K562 (cell line): Measurements from ENCODE around the gene CNR2. TPM values are rescaled to one million over a fixed set of nuclear protein-coding genes. Genes with fewer than 3 reads are reported as not detected.

Experiments
- BDP1 ChIP-seq: IDR thresholded peaks from 3 replicates; pipeline ENCODE4 v1.6.1; 2011; ENCODE audit not compliant: insufficient read length, insufficient read depth
- CHCHD3 ChIP-seq: fragments of 250-450 bp; sonication (Bioruptor Pico); IDR thresholded peaks from 2 replicates; pipeline ENCODE4 v2.1.2; 2022; ENCODE audit warnings: mild to moderate bottlenecking
- CHD4 ChIP-seq: fragments of 200-600 bp; sonication (generic); IDR thresholded peaks from 3 replicates; pipeline ENCODE4 v1.6.1; 2012; ENCODE audit warnings: low read depth, mild to moderate bottlenecking, mixed read lengths, low read length, inconsistent platforms; ENCODE audit not compliant: insufficient read depth, insufficient replicate concordance, poor library complexity, severe bottlenecking
- MCM3 ChIP-seq: fragments of 450-650 bp; IDR thresholded peaks from 2 replicates; pipeline ENCODE4 v1.6.1; 2016
- NR2C1 ChIP-seq, 2 experiments: fragments of 450-650 bp; IDR thresholded peaks; 2 replicates each; pipeline ENCODE4 v1.6.1; 2017; ENCODE audit warnings: mild to moderate bottlenecking in 2 of 2, antibody characterized with exemption in 1 of 2, inconsistent platforms in 1 of 2, missing compliant biosample characterization in 1 of 2, missing genetic modification characterization in 1 of 2
- PCBP1 ChIP-seq: fragments of 200-400 bp; formaldehyde crosslinking; IDR thresholded peaks from 2 replicates; pipeline ENCODE4 v1.6.1; 2018; ENCODE audit warnings: mild to moderate bottlenecking, low read depth, low read length; ENCODE audit not compliant: poor library complexity, severe bottlenecking
- POLR2B ChIP-seq: fragments of 450-650 bp; IDR thresholded peaks from 2 replicates; pipeline ENCODE4 v1.6.1; 2018; ENCODE audit warnings: low read depth; ENCODE audit not compliant: partially characterized antibody
- RBM22 ChIP-seq: fragments of 200-400 bp; formaldehyde crosslinking; IDR thresholded peaks from 2 replicates; pipeline ENCODE4 v1.6.1; 2018; ENCODE audit warnings: low read length, low read depth; ENCODE audit not compliant: poor library complexity, severe bottlenecking
- SIX5 ChIP-seq, 2 experiments: IDR thresholded peaks; 2 replicates each; pipeline ENCODE4 v1.6.1; 2011; ENCODE audit warnings: low read length in 2 of 2, borderline replicate concordance in 1 of 2, low read depth in 1 of 2, mild to moderate bottlenecking in 1 of 2, moderate library complexity in 1 of 2; ENCODE audit not compliant: insufficient read depth in 1 of 2
- SMARCE1 ChIP-seq: fragments of 450-650 bp; IDR thresholded peaks from 2 replicates; pipeline ENCODE4 v1.7.1; 2016; ENCODE audit warnings: mild to moderate bottlenecking
- SPI1 ChIP-seq: IDR thresholded peaks from 2 replicates; pipeline ENCODE4 v1.6.1; 2011; ENCODE audit warnings: low read depth, low read length, control low read depth, borderline replicate concordance
- TOE1 ChIP-seq, 2 experiments: fragments of 450-650 bp in 1 of 2; sonication (generic) in 1 of 2; formaldehyde crosslinking in 1 of 2; IDR thresholded peaks; 2 replicates each; pipeline versions ENCODE4 v1.7.1 to v1.8.0; 2016 to 2022; ENCODE audit warnings: borderline replicate concordance in 2 of 2, mild to moderate bottlenecking in 2 of 2, antibody characterized with exemption in 1 of 2, inconsistent platforms in 1 of 2, low read depth in 1 of 2, missing genetic modification reagents in 1 of 2, moderate library complexity in 1 of 2
- ZBTB2 ChIP-seq: fragments of 450-650 bp; IDR thresholded peaks from 2 replicates; pipeline ENCODE4 v1.6.1; 2016; ENCODE audit warnings: antibody characterized with exemption
- ZNF12 ChIP-seq: sonication (generic); formaldehyde crosslinking; IDR thresholded peaks from 2 replicates; pipeline ENCODE4 v1.4.0; 2020; ENCODE audit warnings: mild to moderate bottlenecking, missing genetic modification reagents
- ZNF24 ChIP-seq: fragments of 450-650 bp; IDR thresholded peaks from 2 replicates; pipeline ENCODE4 v1.6.1; 2016
- ZNF644 ChIP-seq: fragments of 200-800 bp; sonication (Bioruptor generic); IDR thresholded peaks from 2 replicates; pipeline ENCODE4 v1.6.1; 2016; ENCODE audit warnings: low read depth, missing genetic modification characterization, missing compliant biosample characterization
- ZNF830 ChIP-seq: fragments of 250-450 bp; sonication (Bioruptor Pico); IDR thresholded peaks from 2 replicates; pipeline ENCODE4 v1.5.0; 2021; ENCODE audit warnings: mild to moderate bottlenecking
- polyA plus RNA-seq, 8 experiments: library from polyadenylated mRNA; depleted of rRNA in 4 of 8; stranded (reverse) in 5 of 8; unstranded in 3 of 8; fragments of >200 nt; fragmentation: Nextera tagmentation in 2 of 8; fragmentation: Illumina TruSeq in 1 of 8; extraction: Ambion mirVana in 2 of 8; extraction: Trizol in 1 of 8; gene quantifications; 2 replicates each; pipeline versions ENCODE4 v1.2.1 to v1.2.3, GENCODE V29; 2011 to 2014; ENCODE audit warnings: inconsistent platforms in 1 of 8, missing spikeins in 1 of 8
- total RNA-seq, 7 experiments: library from RNA; depleted of rRNA in 6 of 7; stranded (reverse); fragments of >200 nt in 6 of 7; fragmentation: Illumina TruSeq in 2 of 7; extraction: Trizol in 2 of 7; gene quantifications; 2 replicates each; pipeline versions ENCODE4 v1.2.1 to v1.2.3, GENCODE V29; 2011 to 2021; ENCODE audit warnings: low replicate concordance in 1 of 7
- TF ChIP-seq, protein P1 (sequence below): fragments of 200-800 bp; sonication (Bioruptor generic); IDR thresholded peaks from 2 replicates; pipeline ENCODE4 v1.6.1; 2017; ENCODE audit warnings: missing genetic modification characterization, missing compliant biosample characterization
- TF ChIP-seq, protein P2 (sequence below): fragments of 450-650 bp; IDR thresholded peaks from 2 replicates; pipeline ENCODE4 v1.6.1; 2014; ENCODE audit warnings: low read depth, mild to moderate bottlenecking, moderate library complexity, borderline replicate concordance
- TF ChIP-seq, protein P3 (sequence below), 2 experiments: fragments of 450-650 bp in 1 of 2; sonication (generic) in 1 of 2; formaldehyde crosslinking in 1 of 2; IDR thresholded peaks in 1 of 2; conservative IDR thresholded peaks in 1 of 2; 2 replicates each; pipeline versions ENCODE4 v1.6.1 to v1.8.1; 2016 to 2023; ENCODE audit warnings: mild to moderate bottlenecking in 2 of 2, moderate library complexity in 2 of 2, inconsistent platforms in 1 of 2, missing genetic modification reagents in 1 of 2

The CNR2 gene
- total and polyA plus RNA-seq, 9 of the 15 experiments (the other 6 are each of a cell fraction or from before 2014, with no cell fraction given), result not detected

GRCh38 chr1:23916209-23917131 lies 3.3 kb upstream of the CNR2 start (continued):
- TF ChIP-seq CHD4 (no peak), TOE1 (IDR thresholded peaks at IDR 0.05; ENCODE audit: borderline replicate concordance) (0 out of 2 replicates have a peak, but pooled peaks have one; percentile 4), TOE1 (CRISPR knock-in tag; IDR thresholded peaks at IDR 0.05; ENCODE audit: borderline replicate concordance, low read depth) (no peak), PCBP1 (no peak), ZNF12 (CRISPR knock-in tag) (no peak), ZBTB2 (no peak), ZNF644 (tag) (no peak), SMARCE1 (peak; percentile 77; the same call in 1 of the 2 replicates), NR2C1 (IDR thresholded peaks at IDR 0.05) (no peak), NR2C1 (tag; IDR thresholded peaks at IDR 0.05) (peak; percentile 17; the same call in 1 of the 2 replicates), SPI1 (peak; percentile 94), BDP1 (no peak), RBM22 (no peak), ZNF24 (peak; percentile 92), SIX5 (IDR thresholded peaks at IDR 0.05; ENCODE audit: borderline replicate concordance in 1 of 2, insufficient read depth in 1 of 2, low read depth in 1 of 2, low read length in 2 of 2) (no peak), ZNF830 (CRISPR knock-in tag) (no peak), POLR2B (no peak), CHCHD3 (0 out of 2 replicates have a peak, but pooled peaks have one; percentile 59), MCM3 (no peak)
- TF ChIP-seq, protein P1, sequence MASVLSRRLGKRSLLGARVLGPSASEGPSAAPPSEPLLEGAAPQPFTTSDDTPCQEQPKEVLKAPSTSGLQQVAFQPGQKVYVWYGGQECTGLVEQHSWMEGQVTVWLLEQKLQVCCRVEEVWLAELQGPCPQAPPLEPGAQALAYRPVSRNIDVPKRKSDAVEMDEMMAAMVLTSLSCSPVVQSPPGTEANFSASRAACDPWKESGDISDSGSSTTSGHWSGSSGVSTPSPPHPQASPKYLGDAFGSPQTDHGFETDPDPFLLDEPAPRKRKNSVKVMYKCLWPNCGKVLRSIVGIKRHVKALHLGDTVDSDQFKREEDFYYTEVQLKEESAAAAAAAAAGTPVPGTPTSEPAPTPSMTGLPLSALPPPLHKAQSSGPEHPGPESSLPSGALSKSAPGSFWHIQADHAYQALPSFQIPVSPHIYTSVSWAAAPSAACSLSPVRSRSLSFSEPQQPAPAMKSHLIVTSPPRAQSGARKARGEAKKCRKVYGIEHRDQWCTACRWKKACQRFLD (CRISPR knock-in tag), result 0 out of 2 replicates have a peak, but pooled peaks have one; percentile 33
- TF ChIP-seq, protein P2, sequence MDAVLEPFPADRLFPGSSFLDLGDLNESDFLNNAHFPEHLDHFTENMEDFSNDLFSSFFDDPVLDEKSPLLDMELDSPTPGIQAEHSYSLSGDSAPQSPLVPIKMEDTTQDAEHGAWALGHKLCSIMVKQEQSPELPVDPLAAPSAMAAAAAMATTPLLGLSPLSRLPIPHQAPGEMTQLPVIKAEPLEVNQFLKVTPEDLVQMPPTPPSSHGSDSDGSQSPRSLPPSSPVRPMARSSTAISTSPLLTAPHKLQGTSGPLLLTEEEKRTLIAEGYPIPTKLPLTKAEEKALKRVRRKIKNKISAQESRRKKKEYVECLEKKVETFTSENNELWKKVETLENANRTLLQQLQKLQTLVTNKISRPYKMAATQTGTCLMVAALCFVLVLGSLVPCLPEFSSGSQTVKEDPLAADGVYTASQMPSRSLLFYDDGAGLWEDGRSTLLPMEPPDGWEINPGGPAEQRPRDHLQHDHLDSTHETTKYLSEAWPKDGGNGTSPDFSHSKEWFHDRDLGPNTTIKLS, result no peak
- TF ChIP-seq, protein P3, sequence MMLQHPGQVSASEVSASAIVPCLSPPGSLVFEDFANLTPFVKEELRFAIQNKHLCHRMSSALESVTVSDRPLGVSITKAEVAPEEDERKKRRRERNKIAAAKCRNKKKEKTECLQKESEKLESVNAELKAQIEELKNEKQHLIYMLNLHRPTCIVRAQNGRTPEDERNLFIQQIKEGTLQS (IDR thresholded peaks at IDR 0.05), result peak; percentile 32; the same call in 1 of the 2 replicates
- TF ChIP-seq, protein P3 (CRISPR knock-in tag; conservative IDR thresholded peaks at IDR 0.05), result no peak
